Activated T-cell treated with anti-CD3 and anti-CD28 coated beads for 24 hours (primary cell): Measurements from ENCODE around the gene NUB1.

ENCODE experiments used
- DNase-seq: peaks from one replicate; pipeline ENCODE4 v3.0.0-alpha.2; 2020; ENCODE audit warnings: low read depth

NUB1 gene

GRCh38 chr7:151313857-151314256 lies 27.8 kb upstream of the NUB1 start:
- DNase-seq = no peak

- DNase-seq = no peak
Measured at GRCh38 chr7:151314401-151314800, 27.2 kb upstream of the NUB1 start.

GRCh38 chr7:151315038-151315655 lies 26.5 kb upstream of the NUB1 start:
- DNase-seq = peak; percentile 68

- no peak for DNase-seq
Measured at GRCh38 chr7:151316896-151317295, 24.7 kb upstream of the NUB1 start.

GRCh38 chr7:151317936-151318335 lies 23.7 kb upstream of the NUB1 start:
- DNase-seq = no peak

GRCh38 chr7:151319189-151319588 lies 22.4 kb upstream of the NUB1 start:
- DNase-seq = no peak

GRCh38 chr7:151320263-151320845 lies 21.3 kb upstream of the NUB1 start:
- DNase-seq = no peak

- no peak for DNase-seq
Measured at GRCh38 chr7:151321341-151321740, 20.3 kb upstream of the NUB1 start.

GRCh38 chr7:151322906-151323305 lies 18.7 kb upstream of the NUB1 start:
- no peak for DNase-seq

- DNase-seq = no peak
Measured at GRCh38 chr7:151327022-151327421, 14.6 kb upstream of the NUB1 start.

- DNase-seq = no peak
Measured at GRCh38 chr7:151327659-151328058, 14.0 kb upstream of the NUB1 start.

GRCh38 chr7:151330181-151330580 lies 11.4 kb upstream of the NUB1 start:
- no peak for DNase-seq

GRCh38 chr7:151330661-151331060 lies 11.0 kb upstream of the NUB1 start:
- no peak for DNase-seq

GRCh38 chr7:151334628-151335027 lies 7.0 kb upstream of the NUB1 start:
- no peak for DNase-seq

- DNase-seq = no peak
Measured at GRCh38 chr7:151336027-151336708, 5.4 kb upstream of the NUB1 start.

- no peak for DNase-seq
Measured at GRCh38 chr7:151337346-151337745, 4.3 kb upstream of the NUB1 start.

- DNase-seq = no peak
Measured at GRCh38 chr7:151338809-151339208, 2.8 kb upstream of the NUB1 start.

GRCh38 chr7:151339651-151340382 lies 1.8 kb upstream of the NUB1 start:
- no peak for DNase-seq

GRCh38 chr7:151340794-151341356 lies 737 bp upstream of the NUB1 start:
- no peak for DNase-seq

GRCh38 chr7:151342102-151342646 lies 562 bp downstream of the NUB1 start:
- no peak for DNase-seq

- no peak for DNase-seq
Measured at GRCh38 chr7:151342811-151343210, 1.2 kb downstream of the NUB1 start.

- no peak for DNase-seq
Measured at GRCh38 chr7:151343516-151343915, 1.9 kb downstream of the NUB1 start.
